ENCODE data around the gene HMGCS2. TPM values are rescaled to one million over a fixed set of nuclear protein-coding genes. Genes with fewer than 3 reads are reported as not detected.
A peak's percentile ranks its signal among the peaks of the same experiment; 100 is the strongest.
"Not testable (repeated sequence)": the region's sequence is repeated elsewhere in the genome, so short reads cannot be mapped to it uniquely, and the experiment has no call there.

The HMGCS2 gene
- total RNA-seq, 1 experiment from 2014 or later, result not detected

DNA sequence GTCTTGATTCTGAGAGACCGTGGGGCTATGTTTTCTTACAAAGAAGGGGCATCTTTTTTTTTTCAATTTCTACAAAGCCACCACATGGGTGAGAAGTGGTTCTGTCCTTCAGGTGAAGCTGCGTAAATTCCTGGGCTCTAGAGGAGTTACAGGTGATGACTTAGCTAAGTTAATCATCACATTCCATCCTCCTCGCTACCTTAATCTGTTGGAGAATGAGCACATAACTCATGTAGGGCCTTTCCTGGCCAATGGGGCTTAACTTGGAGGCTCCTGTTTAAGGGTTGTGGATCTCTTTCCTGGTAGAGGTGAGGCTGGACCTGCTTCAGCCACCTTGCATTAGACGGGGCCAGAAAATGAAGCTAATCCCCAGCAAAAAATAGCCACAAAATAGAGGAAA lies 22.7 kb upstream of the HMGCS2 start:
- intact Hi-C loops (cut with micrococcal nuclease; ENCODE audit: unreplicated experiment), result no loop called here
- peaks cover 4% of the 10 kb centered on the region for H3K36me3 Mint-ChIP-seq (ENCODE audit: insufficient read depth, unreplicated experiment)
- TF ChIP-seq, protein P1, sequence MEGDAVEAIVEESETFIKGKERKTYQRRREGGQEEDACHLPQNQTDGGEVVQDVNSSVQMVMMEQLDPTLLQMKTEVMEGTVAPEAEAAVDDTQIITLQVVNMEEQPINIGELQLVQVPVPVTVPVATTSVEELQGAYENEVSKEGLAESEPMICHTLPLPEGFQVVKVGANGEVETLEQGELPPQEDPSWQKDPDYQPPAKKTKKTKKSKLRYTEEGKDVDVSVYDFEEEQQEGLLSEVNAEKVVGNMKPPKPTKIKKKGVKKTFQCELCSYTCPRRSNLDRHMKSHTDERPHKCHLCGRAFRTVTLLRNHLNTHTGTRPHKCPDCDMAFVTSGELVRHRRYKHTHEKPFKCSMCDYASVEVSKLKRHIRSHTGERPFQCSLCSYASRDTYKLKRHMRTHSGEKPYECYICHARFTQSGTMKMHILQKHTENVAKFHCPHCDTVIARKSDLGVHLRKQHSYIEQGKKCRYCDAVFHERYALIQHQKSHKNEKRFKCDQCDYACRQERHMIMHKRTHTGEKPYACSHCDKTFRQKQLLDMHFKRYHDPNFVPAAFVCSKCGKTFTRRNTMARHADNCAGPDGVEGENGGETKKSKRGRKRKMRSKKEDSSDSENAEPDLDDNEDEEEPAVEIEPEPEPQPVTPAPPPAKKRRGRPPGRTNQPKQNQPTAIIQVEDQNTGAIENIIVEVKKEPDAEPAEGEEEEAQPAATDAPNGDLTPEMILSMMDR (IDR thresholded peaks at IDR 0.05; ENCODE audit: unreplicated experiment), result no peak
- BruUV-seq (replicated peaks), result no TSS peak
- CTCF ChIA-PET, result no interaction called here
- H3K27me3 Mint-ChIP-seq (ENCODE audit: unreplicated experiment), result no peaks in the 10 kb centered on the region
- peaks cover 57% of the 10 kb centered on the region for H3K4me1 Mint-ChIP-seq (ENCODE audit: low read depth, unreplicated experiment)
- peak overlapping the region; percentile 60 for H3K27ac Mint-ChIP-seq (ENCODE audit: unreplicated experiment)
- no peaks in the 10 kb centered on the region for H3K9me3 Mint-ChIP-seq (ENCODE audit: low read depth, unreplicated experiment)
- DNase-seq, result no peak
- H3K4me3 Mint-ChIP-seq (ENCODE audit: low read depth, unreplicated experiment), result no peak overlapping the region

- no peaks in the 10 kb centered on the region for H3K9me3 Mint-ChIP-seq (ENCODE audit: low read depth, unreplicated experiment)
- H3K4me1 Mint-ChIP-seq (ENCODE audit: low read depth, unreplicated experiment), result peaks cover 65% of the 10 kb centered on the region
- TF ChIP-seq, protein P1 (IDR thresholded peaks at IDR 0.05; ENCODE audit: unreplicated experiment), result no peak
- no peak for DNase-seq
- CTCF ChIA-PET, result no interaction called here
- H3K4me3 Mint-ChIP-seq (ENCODE audit: low read depth, unreplicated experiment), result no peak overlapping the region
- intact Hi-C loops (cut with micrococcal nuclease; ENCODE audit: unreplicated experiment), result no loop called here
- peaks cover 8% of the 10 kb centered on the region for H3K36me3 Mint-ChIP-seq (ENCODE audit: insufficient read depth, unreplicated experiment)
- H3K27ac Mint-ChIP-seq (ENCODE audit: unreplicated experiment), result peak overlapping the region; percentile 60
- H3K27me3 Mint-ChIP-seq (ENCODE audit: unreplicated experiment), result no peaks in the 10 kb centered on the region
- BruUV-seq (replicated peaks), result no TSS peak
Measured at GRCh38 chr1:119790451-119791198, 21.9 kb upstream of the HMGCS2 start.

- H3K4me1 Mint-ChIP-seq (ENCODE audit: low read depth, unreplicated experiment), result peaks cover 87% of the 10 kb centered on the region
- TF ChIP-seq, protein P1 (IDR thresholded peaks at IDR 0.05; ENCODE audit: unreplicated experiment), result no peak
- H3K27ac Mint-ChIP-seq (ENCODE audit: unreplicated experiment), result no peak overlapping the region
- H3K9me3 Mint-ChIP-seq (ENCODE audit: low read depth, unreplicated experiment), result no peaks in the 10 kb centered on the region
- H3K36me3 Mint-ChIP-seq (ENCODE audit: insufficient read depth, unreplicated experiment), result peaks cover 8% of the 10 kb centered on the region
- CTCF ChIA-PET, result no interaction called here
- H3K4me3 Mint-ChIP-seq (ENCODE audit: low read depth, unreplicated experiment), result no peak overlapping the region
- H3K27me3 Mint-ChIP-seq (ENCODE audit: unreplicated experiment), result no peaks in the 10 kb centered on the region
- DNase-seq, result no peak
- intact Hi-C loops (cut with micrococcal nuclease; ENCODE audit: unreplicated experiment), result no loop called here
- BruUV-seq (replicated peaks), result no TSS peak
Measured at GRCh38 chr1:119787776-119788175, 19.1 kb upstream of the HMGCS2 start.

DNA sequence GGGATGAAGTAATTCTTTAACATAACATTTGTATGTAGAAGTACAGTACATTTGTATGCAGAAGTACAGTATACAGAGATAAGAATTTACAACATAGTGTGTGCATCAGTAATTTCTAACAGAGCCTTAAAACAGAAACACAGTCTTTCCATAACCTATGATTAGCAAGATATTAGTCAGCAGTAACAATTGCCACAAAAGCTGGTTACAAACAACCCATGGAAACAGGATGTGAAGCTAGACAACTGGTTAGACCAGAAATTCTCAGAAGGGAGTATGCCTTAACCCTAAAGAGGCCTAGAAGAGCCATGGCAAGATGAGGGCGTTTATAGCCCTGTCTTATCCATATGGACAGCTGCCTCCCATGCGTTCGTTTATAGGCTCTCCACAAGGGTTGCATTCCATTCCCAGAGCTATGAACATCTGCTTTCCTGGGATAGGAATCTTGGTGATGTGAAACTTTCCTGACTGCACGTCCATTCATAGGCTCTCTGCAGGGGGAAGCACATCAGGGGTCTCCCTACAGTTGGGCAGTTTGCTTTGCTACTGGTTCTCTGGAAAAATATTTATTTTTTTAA lies 17.9 kb upstream of the HMGCS2 start:
- H3K4me1 Mint-ChIP-seq (ENCODE audit: low read depth, unreplicated experiment), result peaks cover 91% of the 10 kb centered on the region
- BruUV-seq (replicated peaks); H3K9me3 Mint-ChIP-seq (ENCODE audit: low read depth, unreplicated experiment); H3K27me3 Mint-ChIP-seq (ENCODE audit: unreplicated experiment); H3K36me3 Mint-ChIP-seq (ENCODE audit: insufficient read depth, unreplicated experiment); CTCF ChIA-PET; intact Hi-C loops (cut with micrococcal nuclease; ENCODE audit: unreplicated experiment); DNase-seq: not testable (repeated sequence)
- H3K4me3 Mint-ChIP-seq (ENCODE audit: low read depth, unreplicated experiment), result peak overlapping the region; percentile 59
- peak overlapping the region; percentile 80 for H3K27ac Mint-ChIP-seq (ENCODE audit: unreplicated experiment)

GRCh38 chr1:119786046-119786445 lies 17.3 kb upstream of the HMGCS2 start:
- CTCF ChIA-PET; H3K27me3 Mint-ChIP-seq (ENCODE audit: unreplicated experiment); DNase-seq; intact Hi-C loops (cut with micrococcal nuclease; ENCODE audit: unreplicated experiment); H3K36me3 Mint-ChIP-seq (ENCODE audit: insufficient read depth, unreplicated experiment); BruUV-seq (replicated peaks); H3K9me3 Mint-ChIP-seq (ENCODE audit: low read depth, unreplicated experiment): not testable (repeated sequence)
- peak overlapping the region; percentile 59 for H3K4me3 Mint-ChIP-seq (ENCODE audit: low read depth, unreplicated experiment)
- H3K4me1 Mint-ChIP-seq (ENCODE audit: low read depth, unreplicated experiment), result peaks cover 86% of the 10 kb centered on the region
- H3K27ac Mint-ChIP-seq (ENCODE audit: unreplicated experiment), result peak overlapping the region; percentile 80
